ENCODE results near the gene TMEM175.

DNA sequence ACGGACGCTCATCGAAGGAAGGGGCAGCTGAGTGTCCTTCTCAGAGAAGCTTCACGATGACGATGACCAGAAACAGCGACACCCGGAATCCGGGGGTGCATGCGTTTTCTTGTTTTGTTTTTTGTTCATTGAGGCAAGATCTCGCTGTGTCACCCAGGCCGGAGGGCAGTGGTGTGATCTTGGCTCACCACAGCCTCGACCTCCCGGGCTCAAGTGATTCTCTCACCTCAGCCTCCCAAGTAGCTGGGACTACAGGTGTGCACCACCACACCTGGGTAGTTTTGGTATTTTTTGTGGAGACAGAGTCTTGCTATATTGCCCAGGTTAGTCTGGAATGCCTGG is 21.3 kb downstream of the TMEM175 start:
- no peak for TF ChIP-seq SUZ12 (IDR thresholded peaks at IDR 0.05)
- TF ChIP-seq LEF1 (IDR thresholded peaks at IDR 0.05; ENCODE audit: borderline replicate concordance), result no peak
- TF ChIP-seq FOXM1 (IDR thresholded peaks at IDR 0.05; ENCODE audit: borderline replicate concordance), result no peak

Data from HEK293T (cell line).